HUES6 (cell line): ENCODE data around the gene RSAD2.

Experiments
- H3K27ac ChIP-seq: 2 replicates; pipeline ENCODE4 v1.7.0; 2013; ENCODE audit warnings: low read depth, mild to moderate bottlenecking, low read length, inconsistent platforms
- H3K27me3 ChIP-seq: 2 replicates; pipeline ENCODE4 v1.6.1; 2013; ENCODE audit warnings: low read length; ENCODE audit not compliant: control insufficient read depth, insufficient read depth
- H3K36me3 ChIP-seq: 2 replicates; pipeline ENCODE4 v1.6.1; 2013; ENCODE audit warnings: low read length; ENCODE audit not compliant: control insufficient read depth, insufficient read depth
- H3K4me1 ChIP-seq: 2 replicates; pipeline ENCODE4 v1.6.1; 2013; ENCODE audit warnings: low read length; ENCODE audit not compliant: control insufficient read depth, insufficient read depth
- H3K4me3 ChIP-seq: 2 replicates; pipeline ENCODE4 v1.5.1; 2013; ENCODE audit warnings: low read depth, low read length
- H3K9ac ChIP-seq: one replicate; pipeline ENCODE4 v1.6.1; 2013; ENCODE audit warnings: mild to moderate bottlenecking, low read length
- H3K9me3 ChIP-seq: 2 replicates; pipeline ENCODE4 v1.6.1; 2013; ENCODE audit warnings: low read depth, low read length; ENCODE audit not compliant: control insufficient read depth, insufficient read depth

Gene RSAD2

GRCh38 chr2:6937157-6937556 is 59.6 kb downstream of the RSAD2 start:
- no peak overlapping the region for H3K9ac ChIP-seq
- no peaks in the 10 kb centered on the region for H3K9me3 ChIP-seq
- no peaks in the 10 kb centered on the region; the same call in 1 of the 2 replicates for H3K36me3 ChIP-seq
- H3K4me1 ChIP-seq: peaks cover 32% of the 10 kb centered on the region
- H3K27ac ChIP-seq: no peak overlapping the region
- H3K27me3 ChIP-seq: no peaks in the 10 kb centered on the region
- H3K4me3 ChIP-seq: no peak overlapping the region

DNA sequence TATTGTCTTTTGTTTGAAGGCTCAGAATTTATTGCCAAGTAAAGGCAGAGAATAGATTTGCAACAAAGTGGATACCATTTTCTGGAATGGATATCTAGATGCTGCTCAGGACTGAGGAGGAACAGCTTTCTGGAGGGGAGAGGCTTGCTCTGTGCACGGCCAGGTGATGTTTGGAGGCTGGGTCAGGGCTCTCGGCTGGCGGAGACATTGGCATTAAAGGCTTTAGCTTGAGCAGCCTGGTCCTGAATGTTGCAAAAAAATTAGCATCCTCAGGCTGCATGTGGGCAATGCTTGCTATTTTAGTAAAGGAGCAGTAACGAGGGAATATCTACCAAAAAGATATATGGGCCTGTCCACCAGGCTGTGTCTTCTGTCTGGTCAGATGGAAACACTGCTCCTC is 60.0 kb downstream of the RSAD2 start:
- H3K9me3 ChIP-seq: no peaks in the 10 kb centered on the region
- H3K9ac ChIP-seq: no peak overlapping the region
- no peaks in the 10 kb centered on the region for H3K27me3 ChIP-seq
- no peaks in the 10 kb centered on the region; the same call in 1 of the 2 replicates for H3K36me3 ChIP-seq
- no peak overlapping the region for H3K4me3 ChIP-seq
- H3K4me1 ChIP-seq: peaks cover 32% of the 10 kb centered on the region
- H3K27ac ChIP-seq: no peak overlapping the region

GRCh38 chr2:6939071-6939470 is 61.5 kb downstream of the RSAD2 start:
- Histone ChIP-seq H3K9ac (no peak overlapping the region), H3K27ac (no peak overlapping the region), H3K4me3 (no peak overlapping the region), H3K36me3 (no peaks in the 10 kb centered on the region; the same call in 1 of the 2 replicates), H3K27me3 (no peaks in the 10 kb centered on the region), H3K4me1 (peaks cover 29% of the 10 kb centered on the region), H3K9me3 (no peaks in the 10 kb centered on the region)

- Histone ChIP-seq H3K9me3 (no peaks in the 10 kb centered on the region), H3K4me1 (peaks cover 29% of the 10 kb centered on the region), H3K27ac (no peak overlapping the region), H3K9ac (no peak overlapping the region), H3K27me3 (no peaks in the 10 kb centered on the region), H3K4me3 (no peak overlapping the region), H3K36me3 (no peaks in the 10 kb centered on the region; the same call in 1 of the 2 replicates)
Observed at GRCh38 chr2:6940820-6941219, 63.2 kb downstream of the RSAD2 start.

DNA sequence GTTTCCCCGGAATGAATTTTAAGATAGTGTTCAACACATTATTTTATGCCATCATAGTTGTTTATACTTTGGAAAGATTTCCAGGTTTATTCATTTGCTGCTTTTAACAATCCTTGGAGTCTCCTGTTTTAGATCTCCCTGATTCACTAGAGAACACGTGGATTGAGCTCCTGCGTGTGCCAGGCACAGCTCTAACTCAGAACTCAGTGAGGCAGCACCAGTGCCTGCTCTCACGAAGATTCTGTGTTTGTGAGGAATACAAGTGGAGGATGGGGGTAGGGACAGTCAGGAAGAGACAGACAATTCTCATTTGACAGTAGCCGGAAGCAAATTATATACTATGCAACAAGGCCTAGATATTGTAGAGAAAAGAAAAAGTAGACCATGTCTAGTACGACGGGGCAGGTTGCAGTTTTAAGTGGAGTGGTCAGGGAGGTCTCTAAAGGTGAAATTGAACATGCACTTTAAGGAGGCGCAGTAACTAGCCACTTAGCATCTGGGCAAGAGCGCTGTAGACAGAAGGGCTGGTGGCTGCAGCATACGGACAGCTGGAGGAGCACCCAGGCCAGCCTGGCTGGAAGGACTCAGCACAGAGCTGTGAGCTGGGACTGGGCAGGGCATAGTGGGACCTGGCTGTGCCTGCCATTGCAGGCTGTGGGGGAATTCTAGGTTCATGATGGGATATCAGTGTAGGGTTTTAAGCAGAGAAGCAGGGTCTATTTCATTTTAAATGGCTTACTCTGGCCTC is 63.9 kb downstream of the RSAD2 start:
- Histone ChIP-seq H3K36me3 (no peaks in the 10 kb centered on the region; the same call in 1 of the 2 replicates), H3K4me1 (peaks cover 29% of the 10 kb centered on the region), H3K27me3 (no peaks in the 10 kb centered on the region), H3K9ac (no peak overlapping the region), H3K27ac (no peak overlapping the region), H3K4me3 (no peak overlapping the region), H3K9me3 (no peaks in the 10 kb centered on the region)

GRCh38 chr2:6942848-6943247 is 65.3 kb downstream of the RSAD2 start:
- no peak overlapping the region for H3K27ac ChIP-seq
- no peaks in the 10 kb centered on the region; the same call in 1 of the 2 replicates for H3K36me3 ChIP-seq
- H3K4me1 ChIP-seq: peaks cover 20% of the 10 kb centered on the region
- no peaks in the 10 kb centered on the region for H3K27me3 ChIP-seq
- H3K9ac ChIP-seq: no peak overlapping the region
- H3K9me3 ChIP-seq: no peaks in the 10 kb centered on the region
- H3K4me3 ChIP-seq: no peak overlapping the region

DNA sequence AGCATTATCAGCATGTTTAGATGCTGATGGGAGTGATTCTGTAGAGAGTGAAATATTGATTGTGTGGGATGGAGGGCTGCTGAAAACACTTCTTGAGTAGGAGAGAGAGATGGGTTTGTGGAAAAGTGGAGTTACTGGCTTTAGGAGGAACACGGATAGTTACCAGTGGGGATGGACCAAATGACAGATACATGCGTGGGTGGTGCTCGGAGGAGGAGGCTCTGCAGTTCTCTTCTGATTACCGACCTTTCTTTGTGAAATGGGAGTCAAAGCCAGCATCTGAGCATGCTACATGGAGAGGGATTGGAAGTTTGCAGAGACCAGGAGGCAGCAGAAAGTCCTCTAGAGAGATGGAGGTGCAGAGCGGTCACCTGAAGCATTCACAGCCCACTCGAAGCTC is 65.9 kb downstream of the RSAD2 start:
- Histone ChIP-seq H3K4me3 (no peak overlapping the region), H3K9me3 (no peaks in the 10 kb centered on the region), H3K4me1 (peaks cover 20% of the 10 kb centered on the region), H3K36me3 (no peaks in the 10 kb centered on the region; the same call in 1 of the 2 replicates), H3K9ac (no peak overlapping the region), H3K27ac (no peak overlapping the region), H3K27me3 (no peaks in the 10 kb centered on the region)

GRCh38 chr2:6943971-6944370 is 66.4 kb downstream of the RSAD2 start:
- Histone ChIP-seq H3K27me3 (no peaks in the 10 kb centered on the region), H3K36me3 (no peaks in the 10 kb centered on the region; the same call in 1 of the 2 replicates), H3K9ac (no peak overlapping the region), H3K27ac (no peak overlapping the region), H3K4me3 (no peak overlapping the region), H3K9me3 (no peaks in the 10 kb centered on the region), H3K4me1 (peaks cover 19% of the 10 kb centered on the region)

GRCh38 chr2:6944555-6944954 is 67.0 kb downstream of the RSAD2 start:
- no peaks in the 10 kb centered on the region for H3K27me3 ChIP-seq
- no peaks in the 10 kb centered on the region; the same call in 1 of the 2 replicates for H3K36me3 ChIP-seq
- no peak overlapping the region for H3K9ac ChIP-seq
- H3K9me3 ChIP-seq: no peaks in the 10 kb centered on the region
- H3K27ac ChIP-seq: no peak overlapping the region
- peaks cover 17% of the 10 kb centered on the region for H3K4me1 ChIP-seq
- H3K4me3 ChIP-seq: no peak overlapping the region

DNA sequence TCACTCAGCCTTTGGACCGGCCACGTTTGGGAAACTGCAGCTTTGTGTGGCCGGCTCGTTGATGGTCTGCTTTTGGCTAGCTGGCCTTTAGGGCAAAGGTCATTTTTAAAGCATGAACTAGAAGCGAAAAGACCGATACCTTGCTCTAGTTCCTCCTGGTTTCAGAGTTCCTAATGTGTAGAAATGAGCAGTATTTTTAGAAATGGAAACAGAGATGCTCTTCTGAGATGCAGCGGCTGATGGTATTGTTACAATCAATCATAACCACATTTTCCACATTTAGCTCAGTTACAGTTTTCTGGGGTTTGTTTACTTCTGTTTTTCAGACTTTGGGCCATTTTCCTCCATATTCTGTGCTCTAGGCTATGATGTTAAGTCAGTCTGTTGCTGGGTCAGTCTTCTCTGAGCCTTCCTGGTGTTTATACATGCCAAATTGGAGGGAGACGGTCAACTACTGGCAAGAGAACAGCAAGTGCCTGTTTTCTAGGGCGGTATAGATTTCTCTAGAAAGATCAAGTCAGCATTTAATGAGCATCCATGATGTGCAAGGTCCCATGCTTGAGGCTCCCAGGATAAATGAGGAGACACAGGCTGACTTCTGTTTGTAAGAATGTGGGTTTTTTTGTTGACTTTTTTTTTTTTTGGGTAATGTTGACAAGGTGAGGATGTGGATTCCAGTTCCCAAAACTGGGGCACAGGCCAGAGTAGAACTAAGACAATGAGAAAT is 67.7 kb downstream of the RSAD2 start:
- Histone ChIP-seq H3K27ac (no peak overlapping the region), H3K9me3 (no peaks in the 10 kb centered on the region), H3K9ac (no peak overlapping the region), H3K4me1 (peaks cover 10% of the 10 kb centered on the region), H3K4me3 (no peak overlapping the region), H3K36me3 (no peaks in the 10 kb centered on the region; the same call in 1 of the 2 replicates), H3K27me3 (no peaks in the 10 kb centered on the region)

DNA sequence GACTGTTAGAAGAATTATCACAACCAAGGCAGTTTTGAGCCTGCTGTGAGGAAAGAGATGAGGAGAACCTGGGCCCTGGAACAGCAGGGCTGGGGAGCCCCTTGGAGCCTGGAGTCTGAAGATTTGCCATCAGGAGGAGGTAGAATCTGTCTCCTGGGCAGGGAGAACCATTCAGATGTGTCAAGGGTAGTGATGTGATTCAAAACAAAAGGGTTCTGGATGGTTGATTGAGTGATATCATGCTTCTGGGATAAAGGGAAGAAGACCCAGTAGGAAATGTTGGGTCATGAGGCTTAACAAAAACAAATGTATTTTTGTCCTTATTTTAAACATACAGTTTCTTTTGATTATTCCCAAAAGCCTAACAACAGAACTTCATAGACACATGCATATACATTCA is 68.2 kb downstream of the RSAD2 start:
- Histone ChIP-seq H3K27ac (no peak overlapping the region), H3K27me3 (no peaks in the 10 kb centered on the region), H3K36me3 (no peaks in the 10 kb centered on the region; the same call in 1 of the 2 replicates), H3K9me3 (no peaks in the 10 kb centered on the region), H3K9ac (no peak overlapping the region), H3K4me1 (peaks cover 5% of the 10 kb centered on the region), H3K4me3 (no peak overlapping the region)
